Measurements from ENCODE around the gene PLCB2. TPM values are rescaled to one million over a fixed set of nuclear protein-coding genes. Genes with fewer than 3 reads are reported as not detected.

Gene PLCB2
- total RNA-seq, 1 experiment from 2014 or later, result 4.3 TPM

GRCh38 chr15:40343512-40343911, 35.8 kb upstream of the PLCB2 start:
- H3K4me2 ChIP-seq (ENCODE audit: low read depth, low read length, poor library complexity, severe bottlenecking), result no peak overlapping the region

GRCh38 chr15:40342416-40343320, 34.9 kb upstream of the PLCB2 start:
- Histone ChIP-seq H3K4me3 (ENCODE audit: low read length) (no peak overlapping the region), H3K27me3 (ENCODE audit: low read length) (no peaks in the 10 kb centered on the region), H2AFZ (ENCODE audit: low read length) (no peak overlapping the region), H3K9ac (ENCODE audit: low read length) (no peak overlapping the region), H3K4me2 (ENCODE audit: low read depth, low read length, poor library complexity, severe bottlenecking) (no peak overlapping the region), H3K9me2 (replicated peaks; ENCODE audit: insufficient read depth, low read length) (no peaks in the 10 kb centered on the region), H3K36me3 (ENCODE audit: insufficient read depth, low read length) (no peaks in the 10 kb centered on the region), H3K4me1 (ENCODE audit: low read length) (peaks cover 5% of the 10 kb centered on the region; the same call in 1 of the 2 replicates), H3K9me3 (ENCODE audit: low read length) (no peaks in the 10 kb centered on the region), H3K79me2 (ENCODE audit: low read length) (no peaks in the 10 kb centered on the region), H4K20me1 (ENCODE audit: insufficient read depth, low read depth, low read length) (no peaks in the 10 kb centered on the region), H3K27ac (ENCODE audit: low read length) (no peak overlapping the region)
- no peak for DNase-seq

More at GRCh38 chr15:40343512-40343911, 35.8 kb upstream of the PLCB2 start:
- Histone ChIP-seq H3K9me2 (replicated peaks; ENCODE audit: insufficient read depth, low read length) (no peaks in the 10 kb centered on the region), H3K9me3 (ENCODE audit: low read length) (no peaks in the 10 kb centered on the region), H3K79me2 (ENCODE audit: low read length) (no peaks in the 10 kb centered on the region), H2AFZ (ENCODE audit: low read length) (no peak overlapping the region), H3K4me3 (ENCODE audit: low read length) (no peak overlapping the region), H3K9ac (ENCODE audit: low read length) (no peak overlapping the region), H3K27ac (ENCODE audit: low read length) (no peak overlapping the region), H3K36me3 (ENCODE audit: insufficient read depth, low read length) (no peaks in the 10 kb centered on the region), H3K27me3 (ENCODE audit: low read length) (no peaks in the 10 kb centered on the region), H4K20me1 (ENCODE audit: insufficient read depth, low read depth, low read length) (no peaks in the 10 kb centered on the region), H3K4me1 (ENCODE audit: low read length) (0 out of 2 replicates have a peak, but pooled peaks cover 2% of the 10 kb centered on the region)
- no peak for DNase-seq

GRCh38 chr15:40340740-40341400, 33.1 kb upstream of the PLCB2 start, which contains the start of gene CCDC9B:
CCDC9B (minus strand) TSS chr15:40340939; CDS start chr15:40340819, 120 bp downstream.
- H3K4me3 ChIP-seq (ENCODE audit: low read length), result no peak within 1 kb of the TSS
- no peaks in the 10 kb centered on the region for H3K9me3 ChIP-seq (ENCODE audit: low read length)
- H3K9ac ChIP-seq (ENCODE audit: low read length), result no peak within 1 kb of the TSS
- H3K4me2 ChIP-seq (ENCODE audit: low read depth, low read length, poor library complexity, severe bottlenecking), result no peak within 1 kb of the TSS
- no peaks in the 10 kb centered on the region for H3K27me3 ChIP-seq (ENCODE audit: low read length)
- no peaks in the 10 kb centered on the region for H3K9me2 ChIP-seq (replicated peaks; ENCODE audit: insufficient read depth, low read length)
- DNase-seq, result no peak
- no peaks in the 10 kb centered on the region for H4K20me1 ChIP-seq (ENCODE audit: insufficient read depth, low read depth, low read length)
- H3K36me3 ChIP-seq (ENCODE audit: insufficient read depth, low read length), result no peaks in the 10 kb centered on the region
- H3K4me1 ChIP-seq (ENCODE audit: low read length), result peaks cover 20% of the 10 kb centered on the region
- no peaks in the 10 kb centered on the region for H3K79me2 ChIP-seq (ENCODE audit: low read length)
- no peak within 1 kb of the TSS for H3K27ac ChIP-seq (ENCODE audit: low read length)
- H2AFZ ChIP-seq (ENCODE audit: low read length), result no peak within 1 kb of the TSS

- Histone ChIP-seq H4K20me1 (ENCODE audit: insufficient read depth, low read depth, low read length) (no peaks in the 10 kb centered on the region), H3K4me2 (ENCODE audit: low read depth, low read length, poor library complexity, severe bottlenecking) (no peak overlapping the region), H2AFZ (ENCODE audit: low read length) (no peak overlapping the region), H3K4me1 (ENCODE audit: low read length) (peaks cover 20% of the 10 kb centered on the region), H3K9me2 (replicated peaks; ENCODE audit: insufficient read depth, low read length) (no peaks in the 10 kb centered on the region), H3K79me2 (ENCODE audit: low read length) (no peaks in the 10 kb centered on the region), H3K36me3 (ENCODE audit: insufficient read depth, low read length) (no peaks in the 10 kb centered on the region), H3K4me3 (ENCODE audit: low read length) (no peak overlapping the region), H3K27me3 (ENCODE audit: low read length) (no peaks in the 10 kb centered on the region), H3K27ac (ENCODE audit: low read length) (no peak overlapping the region), H3K9me3 (ENCODE audit: low read length) (no peaks in the 10 kb centered on the region), H3K9ac (ENCODE audit: low read length) (no peak overlapping the region)
- no peak for DNase-seq
These were observed 32.5 kb upstream of the PLCB2 start for GRCh38 chr15:40340038-40340739.

- Histone ChIP-seq H3K36me3 (ENCODE audit: insufficient read depth, low read length) (no peaks in the 10 kb centered on the region), H3K9me2 (replicated peaks; ENCODE audit: insufficient read depth, low read length) (no peaks in the 10 kb centered on the region), H3K27me3 (ENCODE audit: low read length) (no peaks in the 10 kb centered on the region), H3K9me3 (ENCODE audit: low read length) (no peaks in the 10 kb centered on the region), H3K79me2 (ENCODE audit: low read length) (no peaks in the 10 kb centered on the region), H3K4me1 (ENCODE audit: low read length) (peaks cover 20% of the 10 kb centered on the region), H3K4me2 (ENCODE audit: low read depth, low read length, poor library complexity, severe bottlenecking) (no peak overlapping the region), H3K9ac (ENCODE audit: low read length) (no peak overlapping the region), H3K27ac (ENCODE audit: low read length) (no peak overlapping the region), H4K20me1 (ENCODE audit: insufficient read depth, low read depth, low read length) (no peaks in the 10 kb centered on the region), H3K4me3 (ENCODE audit: low read length) (no peak overlapping the region), H2AFZ (ENCODE audit: low read length) (no peak overlapping the region)
- DNase-seq, result no peak
These were observed 31.8 kb upstream of the PLCB2 start for GRCh38 chr15:40339621-40339945.

- no peak overlapping the region for H3K9ac ChIP-seq (ENCODE audit: low read length)
- H3K4me1 ChIP-seq (ENCODE audit: low read length), result peaks cover 22% of the 10 kb centered on the region
- H3K4me3 ChIP-seq (ENCODE audit: low read length), result no peak overlapping the region
- H3K36me3 ChIP-seq (ENCODE audit: insufficient read depth, low read length), result no peaks in the 10 kb centered on the region
- H3K27ac ChIP-seq (ENCODE audit: low read length), result no peak overlapping the region
- H3K9me3 ChIP-seq (ENCODE audit: low read length), result no peaks in the 10 kb centered on the region
- H2AFZ ChIP-seq (ENCODE audit: low read length), result no peak overlapping the region
- no peak overlapping the region for H3K4me2 ChIP-seq (ENCODE audit: low read depth, low read length, poor library complexity, severe bottlenecking)
- no peaks in the 10 kb centered on the region for H3K9me2 ChIP-seq (replicated peaks; ENCODE audit: insufficient read depth, low read length)
- H3K27me3 ChIP-seq (ENCODE audit: low read length), result no peaks in the 10 kb centered on the region
- H4K20me1 ChIP-seq (ENCODE audit: insufficient read depth, low read depth, low read length), result no peaks in the 10 kb centered on the region
- no peaks in the 10 kb centered on the region for H3K79me2 ChIP-seq (ENCODE audit: low read length)
- no peak for DNase-seq
These were observed 31.3 kb upstream of the PLCB2 start for GRCh38 chr15:40338921-40339620.

GRCh38 chr15:40338041-40338657, 30.4 kb upstream of the PLCB2 start:
- Histone ChIP-seq H3K9me3 (ENCODE audit: low read length) (no peaks in the 10 kb centered on the region), H3K4me1 (ENCODE audit: low read length) (peaks cover 27% of the 10 kb centered on the region), H3K9me2 (replicated peaks; ENCODE audit: insufficient read depth, low read length) (no peaks in the 10 kb centered on the region), H3K27ac (ENCODE audit: low read length) (no peak overlapping the region), H2AFZ (ENCODE audit: low read length) (no peak overlapping the region), H3K4me2 (ENCODE audit: low read depth, low read length, poor library complexity, severe bottlenecking) (peak overlapping the region; percentile 18), H3K27me3 (ENCODE audit: low read length) (no peaks in the 10 kb centered on the region), H3K36me3 (ENCODE audit: insufficient read depth, low read length) (no peaks in the 10 kb centered on the region), H3K79me2 (ENCODE audit: low read length) (no peaks in the 10 kb centered on the region), H3K4me3 (ENCODE audit: low read length) (no peak overlapping the region), H3K9ac (ENCODE audit: low read length) (no peak overlapping the region), H4K20me1 (ENCODE audit: insufficient read depth, low read depth, low read length) (no peaks in the 10 kb centered on the region)
- DNase-seq, result peak; percentile 92

Data from Karpas-422 (cell line).